Loucy (cell line): ENCODE data around the gene KITLG.
"Not testable (repeated sequence)": the region's sequence is repeated elsewhere in the genome, so short reads cannot be mapped to it uniquely, and the experiment has no call there.

Experiments
- H2AFZ ChIP-seq: fragments of 200-600 bp; sonication (generic); 2 replicates; pipeline ENCODE4 v1.6.0; 2016; ENCODE audit warnings: antibody characterized with exemption, mild to moderate bottlenecking, low read length, moderate library complexity
- H3F3A ChIP-seq: fragments of 200-600 bp; 2 replicates; pipeline ENCODE4 v1.6.0; 2016; ENCODE audit warnings: antibody characterized with exemption, low read depth, mild to moderate bottlenecking
- H3K27me3 ChIP-seq: fragments of 200-600 bp; sonication (generic); 2 replicates; pipeline ENCODE4 v1.6.1; 2014; ENCODE audit warnings: low read length, mild to moderate bottlenecking; ENCODE audit not compliant: insufficient read depth, poor library complexity, severe bottlenecking
- H3K36me3 ChIP-seq: fragments of 200-600 bp; sonication (generic); 2 replicates; pipeline ENCODE4 v1.6.1; 2016; ENCODE audit warnings: low read length; ENCODE audit not compliant: insufficient read depth
- H3K4me1 ChIP-seq: fragments of 200-600 bp; sonication (generic); 2 replicates; pipeline ENCODE4 v1.5.1; 2014; ENCODE audit warnings: low read length, mild to moderate bottlenecking; ENCODE audit not compliant: insufficient read depth, poor library complexity, severe bottlenecking
- H3K4me2 ChIP-seq: fragments of 200-600 bp; sonication (generic); 2 replicates; pipeline ENCODE4 v1.6.0; 2014; ENCODE audit warnings: antibody characterized with exemption, low read length, low read depth, mild to moderate bottlenecking; ENCODE audit not compliant: poor library complexity, severe bottlenecking
- H3K4me3 ChIP-seq: fragments of 200-600 bp; sonication (generic); 2 replicates; pipeline ENCODE4 v1.5.1; 2014; ENCODE audit warnings: low read length, mild to moderate bottlenecking, mixed read lengths; ENCODE audit not compliant: poor library complexity, severe bottlenecking
- H3K79me2 ChIP-seq: fragments of 200-600 bp; sonication (generic); 2 replicates; pipeline ENCODE4 v1.6.1; 2014; ENCODE audit warnings: low read length; ENCODE audit not compliant: insufficient read depth
- H3K9ac ChIP-seq: fragments of 200-600 bp; sonication (generic); 2 replicates; pipeline ENCODE4 v1.6.0; 2014; ENCODE audit warnings: mild to moderate bottlenecking, low read depth, low read length, moderate library complexity; ENCODE audit not compliant: poor library complexity, severe bottlenecking
- H3K9me2 ChIP-seq: fragments of 200-600 bp; sonication (generic); replicated peaks from 2 replicates; pipeline ENCODE4 v1.6.1; 2016; ENCODE audit warnings: low read depth, low read length, mixed read lengths
- H3K9me3 ChIP-seq: fragments of 200-600 bp; sonication (generic); 2 replicates; pipeline ENCODE4 v1.6.1; 2014; ENCODE audit warnings: mild to moderate bottlenecking, antibody characterized with exemption, low read length, low read depth; ENCODE audit not compliant: insufficient read depth
- H4K20me1 ChIP-seq: fragments of 200-600 bp; sonication (generic); 2 replicates; pipeline ENCODE4 v1.6.0; 2014; ENCODE audit warnings: antibody characterized with exemption, low read length, mild to moderate bottlenecking; ENCODE audit not compliant: insufficient read depth, poor library complexity, severe bottlenecking
- CTCF ChIP-seq: fragments of 200-600 bp; sonication (generic); conservative IDR thresholded peaks from 2 replicates; pipeline ENCODE4 v1.5.1; 2014; ENCODE audit warnings: mild to moderate bottlenecking, antibody characterized with exemption, low read length
- EZH2phosphoT487 ChIP-seq: fragments of 200-600 bp; IDR thresholded peaks from 2 replicates; pipeline ENCODE4 v1.6.1; 2018; ENCODE audit warnings: antibody characterized with exemption, mild to moderate bottlenecking, moderate library complexity, borderline replicate concordance

KITLG gene

GRCh38 chr12:88469154-88469553, 111.1 kb downstream of the KITLG start:
- no peaks in the 10 kb centered on the region for H3K9me2 ChIP-seq
- TF ChIP-seq EZH2phosphoT487 (no peak), CTCF (no peak)
- no peaks in the 10 kb centered on the region for H3K27me3 ChIP-seq
- H3K9me3 ChIP-seq: no peaks in the 10 kb centered on the region
- H3K4me1 ChIP-seq: no peaks in the 10 kb centered on the region
- H3K36me3 ChIP-seq: no peaks in the 10 kb centered on the region
- H4K20me1 ChIP-seq: no peaks in the 10 kb centered on the region
- no peak overlapping the region for H2AFZ ChIP-seq
- H3K4me2 ChIP-seq: no peak overlapping the region
- H3F3A ChIP-seq: no peaks in the 10 kb centered on the region
- no peak overlapping the region for H3K4me3 ChIP-seq
- no peaks in the 10 kb centered on the region for H3K79me2 ChIP-seq
- H3K9ac ChIP-seq: no peak overlapping the region

- Histone ChIP-seq H2AFZ (no peak overlapping the region), H3K4me3 (no peak overlapping the region), H4K20me1 (no peaks in the 10 kb centered on the region), H3K36me3 (no peaks in the 10 kb centered on the region), H3K4me1 (no peaks in the 10 kb centered on the region), H3K4me2 (no peak overlapping the region), H3K9ac (no peak overlapping the region), H3K79me2 (no peaks in the 10 kb centered on the region), H3K27me3 (no peaks in the 10 kb centered on the region), H3K9me3 (no peaks in the 10 kb centered on the region), H3F3A (no peaks in the 10 kb centered on the region), H3K9me2 (no peaks in the 10 kb centered on the region)
- TF ChIP-seq CTCF (no peak), EZH2phosphoT487 (no peak)
Observed at GRCh38 chr12:88468581-88468980, 111.7 kb downstream of the KITLG start.

GRCh38 chr12:88466708-88467107, 113.6 kb downstream of the KITLG start:
- not testable (repeated sequence) for H2AFZ ChIP-seq, H3K9me2 ChIP-seq

GRCh38 chr12:88458327-88458726, 121.9 kb downstream of the KITLG start:
- no peak overlapping the region for H3K4me3 ChIP-seq
- H4K20me1 ChIP-seq: no peaks in the 10 kb centered on the region
- no peak overlapping the region for H2AFZ ChIP-seq
- no peaks in the 10 kb centered on the region for H3F3A ChIP-seq
- no peaks in the 10 kb centered on the region for H3K36me3 ChIP-seq
- H3K4me2 ChIP-seq: no peak overlapping the region
- no peaks in the 10 kb centered on the region for H3K9me2 ChIP-seq
- no peaks in the 10 kb centered on the region for H3K27me3 ChIP-seq
- H3K9me3 ChIP-seq: no peaks in the 10 kb centered on the region
- no peaks in the 10 kb centered on the region for H3K79me2 ChIP-seq
- TF ChIP-seq CTCF (no peak), EZH2phosphoT487 (no peak)
- no peaks in the 10 kb centered on the region for H3K4me1 ChIP-seq
- H3K9ac ChIP-seq: no peak overlapping the region

More at GRCh38 chr12:88466708-88467107, 113.6 kb downstream of the KITLG start:
- H3K4me3 ChIP-seq, H3K9me3 ChIP-seq, H3K27me3 ChIP-seq, H3K36me3 ChIP-seq, H3K4me1 ChIP-seq, H3F3A ChIP-seq, H3K4me2 ChIP-seq, H3K9ac ChIP-seq, H4K20me1 ChIP-seq, H3K79me2 ChIP-seq: not testable (repeated sequence)
